Hepatocyte (in vitro differentiated cells): Measurements from ENCODE around the gene PGR.

ENCODE experiments used
- EZH2 ChIP-seq: fragments of 200-600 bp; sonication (generic); IDR thresholded peaks from 2 replicates; pipeline ENCODE4 v1.6.1; 2016; ENCODE audit warnings: antibody characterized with exemption, mild to moderate bottlenecking, borderline replicate concordance
- TF ChIP-seq, protein P1 (sequence below): fragments of 200-600 bp; sonication (generic); IDR thresholded peaks from 2 replicates; pipeline ENCODE4 v1.5.1; 2016; ENCODE audit warnings: antibody characterized with exemption, mild to moderate bottlenecking; ENCODE audit not compliant: poor library complexity

DNA sequence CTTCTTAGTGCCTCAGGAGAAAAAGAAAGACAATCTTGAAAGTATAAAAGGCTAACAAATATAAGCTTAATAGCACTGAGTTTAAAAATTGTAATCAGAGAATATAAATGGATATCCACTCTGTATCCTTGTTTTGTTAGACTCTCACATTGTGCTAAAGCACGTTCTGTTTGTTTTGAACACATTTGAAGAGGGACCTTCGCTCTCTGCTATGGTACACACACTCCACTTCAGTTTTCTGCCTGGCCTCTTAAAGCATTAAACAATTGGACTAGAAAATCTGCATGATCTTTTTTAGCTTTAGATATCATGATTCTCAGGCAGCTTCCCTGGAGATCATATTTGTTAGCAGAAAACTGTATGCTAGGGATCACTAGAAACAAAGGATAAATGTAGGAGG, 40.3 kb upstream of the PGR start:
- TF ChIP-seq, protein P1, sequence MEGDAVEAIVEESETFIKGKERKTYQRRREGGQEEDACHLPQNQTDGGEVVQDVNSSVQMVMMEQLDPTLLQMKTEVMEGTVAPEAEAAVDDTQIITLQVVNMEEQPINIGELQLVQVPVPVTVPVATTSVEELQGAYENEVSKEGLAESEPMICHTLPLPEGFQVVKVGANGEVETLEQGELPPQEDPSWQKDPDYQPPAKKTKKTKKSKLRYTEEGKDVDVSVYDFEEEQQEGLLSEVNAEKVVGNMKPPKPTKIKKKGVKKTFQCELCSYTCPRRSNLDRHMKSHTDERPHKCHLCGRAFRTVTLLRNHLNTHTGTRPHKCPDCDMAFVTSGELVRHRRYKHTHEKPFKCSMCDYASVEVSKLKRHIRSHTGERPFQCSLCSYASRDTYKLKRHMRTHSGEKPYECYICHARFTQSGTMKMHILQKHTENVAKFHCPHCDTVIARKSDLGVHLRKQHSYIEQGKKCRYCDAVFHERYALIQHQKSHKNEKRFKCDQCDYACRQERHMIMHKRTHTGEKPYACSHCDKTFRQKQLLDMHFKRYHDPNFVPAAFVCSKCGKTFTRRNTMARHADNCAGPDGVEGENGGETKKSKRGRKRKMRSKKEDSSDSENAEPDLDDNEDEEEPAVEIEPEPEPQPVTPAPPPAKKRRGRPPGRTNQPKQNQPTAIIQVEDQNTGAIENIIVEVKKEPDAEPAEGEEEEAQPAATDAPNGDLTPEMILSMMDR = no peak
- no peak for TF ChIP-seq EZH2
